ENCODE measurements around the gene EME1. TPM values are rescaled to one million over a fixed set of nuclear protein-coding genes. Genes with fewer than 3 reads are reported as not detected.

The EME1 gene
- total RNA-seq, 6 donors from 2014 or later = 0.30 to 12.1 (median 1.2) TPM; not detected in 2

DNA sequence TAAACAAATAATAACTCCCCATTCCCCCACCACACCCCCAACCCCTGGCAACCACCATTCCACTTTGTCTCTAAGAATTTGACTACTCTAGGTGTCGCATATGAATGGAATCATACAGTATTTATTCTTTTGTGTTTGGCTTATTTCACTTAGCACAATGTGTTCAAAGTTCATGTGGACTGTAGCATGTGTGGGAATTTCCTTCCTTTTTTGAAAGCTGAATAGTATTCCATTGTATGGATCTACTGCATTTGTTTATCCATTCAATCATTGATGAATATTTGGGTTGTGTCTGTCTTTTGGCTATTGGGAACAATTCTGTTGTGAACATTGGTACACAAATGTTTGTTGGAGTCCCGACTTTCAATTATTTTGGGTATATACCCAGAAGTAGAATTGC is 49.7 kb downstream of the EME1 start:
- 87 to 95% methylated on average over 2 of the region's 2 CpGs for WGBS, 2 donors
- no peaks in the 10 kb centered on the region for H3K9me3 ChIP-seq
- no peaks in the 10 kb centered on the region for H3K27me3 ChIP-seq
- no peak for TF ChIP-seq POLR2AphosphoS5 (IDR thresholded peaks at IDR 0.05)
- TF ChIP-seq, protein P1, sequence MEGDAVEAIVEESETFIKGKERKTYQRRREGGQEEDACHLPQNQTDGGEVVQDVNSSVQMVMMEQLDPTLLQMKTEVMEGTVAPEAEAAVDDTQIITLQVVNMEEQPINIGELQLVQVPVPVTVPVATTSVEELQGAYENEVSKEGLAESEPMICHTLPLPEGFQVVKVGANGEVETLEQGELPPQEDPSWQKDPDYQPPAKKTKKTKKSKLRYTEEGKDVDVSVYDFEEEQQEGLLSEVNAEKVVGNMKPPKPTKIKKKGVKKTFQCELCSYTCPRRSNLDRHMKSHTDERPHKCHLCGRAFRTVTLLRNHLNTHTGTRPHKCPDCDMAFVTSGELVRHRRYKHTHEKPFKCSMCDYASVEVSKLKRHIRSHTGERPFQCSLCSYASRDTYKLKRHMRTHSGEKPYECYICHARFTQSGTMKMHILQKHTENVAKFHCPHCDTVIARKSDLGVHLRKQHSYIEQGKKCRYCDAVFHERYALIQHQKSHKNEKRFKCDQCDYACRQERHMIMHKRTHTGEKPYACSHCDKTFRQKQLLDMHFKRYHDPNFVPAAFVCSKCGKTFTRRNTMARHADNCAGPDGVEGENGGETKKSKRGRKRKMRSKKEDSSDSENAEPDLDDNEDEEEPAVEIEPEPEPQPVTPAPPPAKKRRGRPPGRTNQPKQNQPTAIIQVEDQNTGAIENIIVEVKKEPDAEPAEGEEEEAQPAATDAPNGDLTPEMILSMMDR (IDR thresholded peaks at IDR 0.05) = no peak
- no peak overlapping the region for H3K4me3 ChIP-seq
- no peak for ATAC-seq (ENCODE audit: low FRiP score in 2 of 2)
- no peak for DNase-seq
- H3K27ac ChIP-seq = no peak overlapping the region
- no peaks in the 10 kb centered on the region for H3K36me3 ChIP-seq
- H3K4me1 ChIP-seq = peaks cover 31 to 64% (median 38%) of the 10 kb centered on the region in 4 donors

DNA sequence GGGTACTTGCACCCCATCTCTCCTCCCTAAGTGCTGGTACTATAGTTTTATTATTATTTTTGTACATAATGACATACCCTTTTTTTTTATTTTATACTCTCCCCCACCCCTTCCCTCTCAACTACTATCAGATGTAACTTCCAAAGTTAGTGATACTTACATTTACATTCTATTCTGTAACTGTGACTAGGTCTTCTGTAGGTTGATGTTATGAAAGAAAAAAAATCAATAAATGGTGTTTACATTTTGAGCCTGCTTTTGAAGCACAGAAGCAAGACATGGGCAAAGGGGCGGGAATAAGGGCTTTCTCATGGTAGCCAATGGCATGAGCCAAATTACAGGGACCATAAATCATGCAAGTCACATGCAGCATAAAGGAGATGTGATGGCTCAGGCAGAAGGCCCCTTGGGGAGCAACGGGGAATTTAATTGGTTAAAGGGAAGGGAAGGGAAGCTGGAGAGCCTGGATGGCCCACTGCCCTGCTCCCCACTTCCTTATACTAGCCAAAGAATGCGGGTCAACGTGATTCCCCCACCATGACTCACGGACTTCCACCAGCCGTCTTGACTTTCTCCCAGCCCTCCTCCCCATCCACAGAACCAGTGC is 50.6 kb downstream of the EME1 start:
- peak in 1 of 2 donors; percentile 83 for DNase-seq
- H3K27me3 ChIP-seq = no peaks in the 10 kb centered on the region
- no peaks in the 10 kb centered on the region for H3K36me3 ChIP-seq
- H3K27ac ChIP-seq = peak overlapping the region; percentile 32 to 86 (median 50)
- 45 to 51% methylated on average over 6 of the region's 6 CpGs for WGBS, 2 donors
- H3K9me3 ChIP-seq = no peaks in the 10 kb centered on the region
- H3K4me3 ChIP-seq = no peak overlapping the region
- H3K4me1 ChIP-seq = peaks cover 33 to 73% (median 46%) of the 10 kb centered on the region in 4 donors
- no peak for TF ChIP-seq POLR2AphosphoS5 (IDR thresholded peaks at IDR 0.05)
- no peak for TF ChIP-seq EP300 (IDR thresholded peaks at IDR 0.05)
- TF ChIP-seq, protein P1 (IDR thresholded peaks at IDR 0.05) = no peak
- TF ChIP-seq POLR2A (IDR thresholded peaks at IDR 0.05) = no peak
- peak in 1 of 2 donors; percentile 66 for ATAC-seq (ENCODE audit: low FRiP score in 2 of 2)

DNA sequence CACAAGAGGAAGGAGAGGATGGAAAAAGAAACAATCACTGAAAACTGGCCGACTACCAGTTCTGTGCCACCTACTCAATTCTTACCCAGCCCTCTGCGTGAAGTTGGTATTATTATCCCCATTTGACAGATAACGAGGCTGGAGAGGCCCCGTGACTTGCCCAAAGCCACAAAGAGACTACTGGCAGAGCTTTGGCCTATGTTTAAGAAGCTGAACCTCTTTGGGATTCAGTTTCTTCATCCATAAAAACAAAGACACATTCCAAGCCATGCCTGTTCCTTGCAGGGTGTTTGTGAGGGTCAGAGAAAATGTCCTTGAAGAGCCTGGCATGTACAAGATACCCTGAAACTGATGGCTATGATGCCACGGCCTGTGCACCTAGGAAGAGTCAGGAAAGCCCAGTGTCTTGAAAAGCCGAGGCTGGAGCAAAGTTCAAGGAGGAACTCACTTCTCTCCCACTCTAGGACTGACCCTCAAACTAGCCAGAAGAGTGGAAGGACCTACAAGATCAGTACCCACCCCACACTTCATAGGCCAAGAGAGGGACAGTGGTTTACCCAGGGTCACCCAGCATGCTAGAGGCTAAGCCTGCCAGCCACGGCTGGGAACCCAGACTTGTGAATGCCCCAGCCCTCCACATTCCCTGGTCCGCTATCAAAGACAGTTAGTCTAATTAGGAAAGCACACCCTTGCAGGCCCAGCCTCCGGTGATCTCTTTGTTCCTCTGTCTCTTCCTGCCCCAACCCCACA is 51.4 kb downstream of the EME1 start:
- Histone ChIP-seq H3K4me3 (no peak overlapping the region), H3K36me3 (no peaks in the 10 kb centered on the region), H3K9me3 (no peaks in the 10 kb centered on the region), H3K4me1 (peaks cover 33 to 81% (median 49%) of the 10 kb centered on the region in 4 donors), H3K27me3 (no peaks in the 10 kb centered on the region), H3K27ac (peak overlapping the region; percentile 32 to 90 (median 73))
- 73 to 84% methylated on average over 8 to 9 of the region's 9 CpGs for WGBS, 2 donors
- TF ChIP-seq, protein P1 (IDR thresholded peaks at IDR 0.05) = no peak
- TF ChIP-seq POLR2AphosphoS5 (IDR thresholded peaks at IDR 0.05) (no peak), EP300 (IDR thresholded peaks at IDR 0.05) (no peak), POLR2A (IDR thresholded peaks at IDR 0.05) (no peak)
- ATAC-seq (ENCODE audit: low FRiP score in 2 of 2) (no peak), DNase-seq (no peak)

DNA sequence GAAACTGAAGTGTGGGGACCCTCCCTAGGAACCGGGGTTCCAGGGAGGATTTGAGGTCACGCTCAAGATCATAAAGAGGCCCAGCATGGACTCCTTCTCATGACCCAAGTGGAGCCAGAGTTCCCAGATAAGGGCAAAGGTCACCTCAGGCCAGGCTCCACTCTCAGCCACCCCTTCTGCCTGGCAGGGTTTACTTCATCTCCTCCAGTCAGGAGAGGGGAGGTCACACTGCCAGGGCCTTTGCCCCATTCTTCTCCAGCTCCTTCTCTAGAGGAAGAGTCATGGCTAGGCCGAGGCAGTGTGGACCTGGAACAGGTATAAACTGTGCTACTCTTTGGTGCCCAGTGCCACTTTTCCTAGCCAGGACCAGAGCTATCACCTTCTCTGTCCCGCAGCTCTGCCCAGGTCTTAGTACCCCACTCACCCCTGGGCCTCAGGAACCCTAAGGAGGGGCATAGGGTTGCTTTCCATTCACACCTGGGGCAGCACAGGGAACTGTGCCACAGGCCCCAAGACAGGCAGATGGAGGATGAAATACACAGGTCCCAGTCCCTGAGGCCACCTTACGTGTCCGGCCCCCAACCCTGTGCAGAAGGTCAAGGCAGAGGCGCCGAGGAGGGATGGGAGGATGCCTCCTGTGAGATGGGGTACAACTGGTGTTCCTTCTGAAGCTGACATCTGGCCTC is 52.1 kb downstream of the EME1 start:
- no peaks in the 10 kb centered on the region for H3K9me3 ChIP-seq
- peak overlapping the region in 3 of 4 donors; percentile 60 to 86 (median 81) for H3K4me3 ChIP-seq
- peaks cover 33 to 87% (median 49%) of the 10 kb centered on the region in 4 donors for H3K4me1 ChIP-seq
- TF ChIP-seq, protein P1 (IDR thresholded peaks at IDR 0.05) = no peak
- TF ChIP-seq POLR2AphosphoS5 (IDR thresholded peaks at IDR 0.05) (no peak), EP300 (IDR thresholded peaks at IDR 0.05) (no peak)
- DNase-seq = no peak
- peak overlapping the region in 3 of 4 donors; percentile 60 to 90 (median 86) for H3K27ac ChIP-seq
- WGBS, 2 donors = 80 to 88% methylated on average over 3 to 8 of the region's 8 CpGs
- H3K27me3 ChIP-seq = no peaks in the 10 kb centered on the region
- ATAC-seq (ENCODE audit: low FRiP score in 2 of 2) = no peak
- H3K36me3 ChIP-seq = no peaks in the 10 kb centered on the region

Data from upper lobe of left lung (tissue), 6 donors.